ENCODE data around the gene KRTCAP3.

DNA sequence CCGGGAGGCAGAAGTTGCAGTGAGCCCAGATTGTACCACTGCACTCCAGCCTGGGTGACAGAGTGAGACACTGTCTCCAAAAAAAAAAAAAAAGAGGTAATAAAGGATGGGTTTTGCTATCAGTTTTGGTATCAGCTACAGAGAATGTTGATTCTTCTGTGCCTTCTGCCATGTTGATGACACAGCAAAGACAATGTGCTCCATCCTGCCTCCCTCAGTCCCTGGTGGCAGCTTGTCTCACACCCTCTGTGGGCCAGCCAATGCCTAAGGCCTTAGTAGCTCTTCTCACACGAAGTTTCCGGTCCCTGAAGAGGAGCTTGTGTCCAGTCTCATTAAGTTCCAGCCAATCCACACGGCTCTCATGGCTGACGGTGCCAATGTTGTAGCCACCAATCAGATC, 29.8 kb downstream of the KRTCAP3 start:
- TF ChIP-seq, protein P1, sequence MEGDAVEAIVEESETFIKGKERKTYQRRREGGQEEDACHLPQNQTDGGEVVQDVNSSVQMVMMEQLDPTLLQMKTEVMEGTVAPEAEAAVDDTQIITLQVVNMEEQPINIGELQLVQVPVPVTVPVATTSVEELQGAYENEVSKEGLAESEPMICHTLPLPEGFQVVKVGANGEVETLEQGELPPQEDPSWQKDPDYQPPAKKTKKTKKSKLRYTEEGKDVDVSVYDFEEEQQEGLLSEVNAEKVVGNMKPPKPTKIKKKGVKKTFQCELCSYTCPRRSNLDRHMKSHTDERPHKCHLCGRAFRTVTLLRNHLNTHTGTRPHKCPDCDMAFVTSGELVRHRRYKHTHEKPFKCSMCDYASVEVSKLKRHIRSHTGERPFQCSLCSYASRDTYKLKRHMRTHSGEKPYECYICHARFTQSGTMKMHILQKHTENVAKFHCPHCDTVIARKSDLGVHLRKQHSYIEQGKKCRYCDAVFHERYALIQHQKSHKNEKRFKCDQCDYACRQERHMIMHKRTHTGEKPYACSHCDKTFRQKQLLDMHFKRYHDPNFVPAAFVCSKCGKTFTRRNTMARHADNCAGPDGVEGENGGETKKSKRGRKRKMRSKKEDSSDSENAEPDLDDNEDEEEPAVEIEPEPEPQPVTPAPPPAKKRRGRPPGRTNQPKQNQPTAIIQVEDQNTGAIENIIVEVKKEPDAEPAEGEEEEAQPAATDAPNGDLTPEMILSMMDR (conservative IDR thresholded peaks at IDR 0.05), result no peak
- no peak for TF ChIP-seq EZH2 (IDR thresholded peaks at IDR 0.05; ENCODE audit: low read depth)
